Measurements from ENCODE around the gene RBMS1. TPM values are rescaled to one million over a fixed set of nuclear protein-coding genes. Genes with fewer than 3 reads are reported as not detected.

Gene RBMS1
- polyA plus RNA-seq, 1 experiment: 107 TPM

GRCh38 chr2:160317181-160318099 is 176.2 kb downstream of the RBMS1 start:
- Histone ChIP-seq H3K4me3 (ENCODE audit: low read depth, low read length) (no peak overlapping the region), H3K27ac (ENCODE audit: low read depth, low read length) (no peak overlapping the region), H3K9me3 (ENCODE audit: control insufficient read depth, insufficient read depth, low read length) (no peaks in the 10 kb centered on the region), H3K27me3 (ENCODE audit: control insufficient read depth, insufficient read depth, low read length) (no peaks in the 10 kb centered on the region)
- ChIA-PET CTCF (interaction anchor here (0.6 to 4.6 kb wide), 6 partner anchors 7 to 746 kb away, joined by 3 to 22 read pairs (median 4); no protein-coding TSS in a partner anchor), POLR2A (no interaction called here)
- no peak for TF ChIP-seq CTCF (IDR thresholded peaks at IDR 0.05; ENCODE audit: low read depth, low read length)
- no peak for DNase-seq (ENCODE audit: low read depth, low spot score)

- 0 out of 2 replicates have a peak, but pooled peaks have one; percentile 5 for TF ChIP-seq CTCF (IDR thresholded peaks at IDR 0.05; ENCODE audit: low read depth, low read length)
- Histone ChIP-seq H3K27me3 (ENCODE audit: control insufficient read depth, insufficient read depth, low read length) (no peaks in the 10 kb centered on the region), H3K4me3 (ENCODE audit: low read depth, low read length) (no peak overlapping the region), H3K27ac (ENCODE audit: low read depth, low read length) (no peak overlapping the region), H3K9me3 (ENCODE audit: control insufficient read depth, insufficient read depth, low read length) (no peaks in the 10 kb centered on the region)
- CTCF ChIA-PET: interaction anchor here (0.6 to 4.6 kb wide), 3 partner anchors 8 to 45 kb away, joined by 3 to 22 read pairs (median 5); no protein-coding TSS in a partner anchor
- POLR2A ChIA-PET: no interaction called here
- no peak for DNase-seq (ENCODE audit: low read depth, low spot score)
Measured at GRCh38 chr2:160315337-160315736, 178.3 kb downstream of the RBMS1 start.

DNA sequence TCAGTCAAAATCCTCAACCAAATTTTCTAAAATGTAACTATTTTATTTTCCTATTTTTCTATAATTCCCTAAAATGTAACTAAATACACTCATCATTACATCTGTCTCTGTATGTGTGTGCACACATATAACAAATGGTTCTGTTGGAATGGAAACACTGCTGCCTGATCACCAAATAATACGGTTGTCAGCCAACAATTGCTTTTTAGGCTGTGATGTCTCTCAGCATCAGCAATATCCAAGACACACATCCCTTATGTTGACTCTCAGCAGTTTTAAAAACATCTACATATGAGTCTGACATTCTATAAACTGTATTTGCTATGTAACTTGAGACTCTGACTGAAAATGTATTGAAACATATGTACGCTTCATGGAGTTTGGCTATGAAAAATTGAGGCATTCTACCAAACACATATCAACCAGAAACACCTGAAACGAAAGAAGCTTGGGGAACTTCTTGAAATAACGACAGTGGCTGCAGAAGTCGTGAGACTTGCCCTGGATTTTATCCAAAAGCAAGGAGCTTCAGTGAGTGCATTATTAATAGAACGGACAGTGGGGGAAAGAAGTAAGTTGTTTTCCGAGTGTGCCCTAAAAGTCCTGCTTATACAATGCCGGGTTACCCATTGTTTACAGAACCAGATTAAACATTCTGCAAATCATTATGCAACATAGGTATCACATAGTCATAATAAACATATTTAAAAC is 183.3 kb downstream of the RBMS1 start:
- no peak overlapping the region for H3K4me3 ChIP-seq (ENCODE audit: low read depth, low read length)
- CTCF ChIA-PET: interaction anchor here (0.7 to 1.0 kb wide), 3 partner anchors 13 to 660 kb away, joined by 3 to 5 read pairs (median 4); no protein-coding TSS in a partner anchor
- no peaks in the 10 kb centered on the region for H3K9me3 ChIP-seq (ENCODE audit: control insufficient read depth, insufficient read depth, low read length)
- no peaks in the 10 kb centered on the region for H3K27me3 ChIP-seq (ENCODE audit: control insufficient read depth, insufficient read depth, low read length)
- POLR2A ChIA-PET: interaction anchor here (0.6 kb wide), 1 partner anchor 62 kb away, joined by 3 read pairs; no protein-coding TSS in a partner anchor
- H3K27ac ChIP-seq (ENCODE audit: low read depth, low read length): no peak overlapping the region
- DNase-seq (ENCODE audit: low read depth, low spot score): no peak
- TF ChIP-seq CTCF (IDR thresholded peaks at IDR 0.05; ENCODE audit: low read depth, low read length): no peak

GRCh38 chr2:160309585-160309984 is 184.0 kb downstream of the RBMS1 start:
- Histone ChIP-seq H3K27me3 (ENCODE audit: control insufficient read depth, insufficient read depth, low read length) (no peaks in the 10 kb centered on the region), H3K9me3 (ENCODE audit: control insufficient read depth, insufficient read depth, low read length) (no peaks in the 10 kb centered on the region), H3K4me3 (ENCODE audit: low read depth, low read length) (no peak overlapping the region), H3K27ac (ENCODE audit: low read depth, low read length) (peak overlapping the region; percentile 41)
- DNase-seq (ENCODE audit: low read depth, low spot score): no peak
- CTCF ChIA-PET: interaction anchor here (0.7 to 0.8 kb wide), 2 partner anchors 14 to 26 kb away, joined by 3 read pairs; no protein-coding TSS in a partner anchor
- TF ChIP-seq CTCF (IDR thresholded peaks at IDR 0.05; ENCODE audit: low read depth, low read length): no peak
- POLR2A ChIA-PET: interaction anchor here (0.6 kb wide), 1 partner anchor 63 kb away, joined by 3 read pairs; no protein-coding TSS in a partner anchor
